ENCODE results near the gene LMO1.

The LMO1 gene

GRCh38 chr11:8225589-8226036, 38.1 kb downstream of the LMO1 start:
- no peak for DNase-seq

- DNase-seq = no peak
These were observed 39.0 kb downstream of the LMO1 start for GRCh38 chr11:8224711-8225110.

- no peak for DNase-seq
These were observed 39.5 kb downstream of the LMO1 start for GRCh38 chr11:8224161-8224591.

- no peak for DNase-seq
These were observed 40.2 kb downstream of the LMO1 start for GRCh38 chr11:8223513-8223900.

- DNase-seq = no peak
These were observed 40.7 kb downstream of the LMO1 start for GRCh38 chr11:8222820-8223512.

- no peak for DNase-seq
These were observed 41.7 kb downstream of the LMO1 start for GRCh38 chr11:8221917-8222495.

GRCh38 chr11:8221046-8221723, 42.5 kb downstream of the LMO1 start:
- no peak for DNase-seq

GRCh38 chr11:8220261-8221045, 43.2 kb downstream of the LMO1 start:
- no peak for DNase-seq

GRCh38 chr11:8219257-8220021, 44.2 kb downstream of the LMO1 start:
- no peak for DNase-seq

GRCh38 chr11:8218840-8219239, 44.8 kb downstream of the LMO1 start:
- no peak for DNase-seq

- DNase-seq = no peak
These were observed 45.3 kb downstream of the LMO1 start for GRCh38 chr11:8218409-8218808.

- no peak for DNase-seq
These were observed 45.8 kb downstream of the LMO1 start for GRCh38 chr11:8217926-8218325.

- no peak for DNase-seq
These were observed 46.5 kb downstream of the LMO1 start for GRCh38 chr11:8217136-8217535.

- no peak for DNase-seq
These were observed 50.3 kb downstream of the LMO1 start for GRCh38 chr11:8213376-8213775.

GRCh38 chr11:8209208-8209807, 54.4 kb downstream of the LMO1 start:
- DNase-seq = no peak

- DNase-seq = no peak
These were observed 56.3 kb downstream of the LMO1 start for GRCh38 chr11:8207080-8208000.

- DNase-seq = no peak
These were observed 57.2 kb downstream of the LMO1 start for GRCh38 chr11:8206251-8207079.

- DNase-seq = no peak
These were observed 58.1 kb downstream of the LMO1 start for GRCh38 chr11:8205566-8205965.

- DNase-seq = no peak
These were observed 59.1 kb downstream of the LMO1 start for GRCh38 chr11:8204596-8204995.

- DNase-seq = no peak
These were observed 59.7 kb downstream of the LMO1 start for GRCh38 chr11:8204025-8204424.

Data from amniotic stem cell (primary cell).